ENCODE results near the gene CCDC190.
"Not testable (repeated sequence)": the region's sequence is repeated elsewhere in the genome, so short reads cannot be mapped to it uniquely, and the experiment has no call there.

The CCDC190 gene

GRCh38 chr1:162823771-162824525, 37.0 kb downstream of the CCDC190 start:
- DNase-seq = no peak

- DNase-seq = no peak
Observed at GRCh38 chr1:162823231-162823630, 37.7 kb downstream of the CCDC190 start.

- DNase-seq = no peak
Observed at GRCh38 chr1:162822391-162823200, 38.4 kb downstream of the CCDC190 start.

- DNase-seq = not testable (repeated sequence)
Observed at GRCh38 chr1:162818666-162819065, 42.3 kb downstream of the CCDC190 start.

GRCh38 chr1:162818136-162818535, 42.8 kb downstream of the CCDC190 start:
- DNase-seq = not testable (repeated sequence)

- DNase-seq = not testable (repeated sequence)
Observed at GRCh38 chr1:162812357-162812756, 48.6 kb downstream of the CCDC190 start.

GRCh38 chr1:162807503-162807902, 53.5 kb downstream of the CCDC190 start:
- DNase-seq = not testable (repeated sequence)

Measured in CD4-positive, alpha-beta T cell treated with Interferon alpha-2 for 1 hour (primary cell).